Left renal cortex interstitium (tissue), 4 donors: ENCODE data around the gene PPM1M. TPM values are rescaled to one million over a fixed set of nuclear protein-coding genes. Genes with fewer than 3 reads are reported as not detected.

Experiments
- DNase-seq, 4 donors: peaks; one replicate each; pipeline ENCODE4 v3.0.0-alpha.2; 2013; ENCODE audit warnings: low read depth in 4 of 4, low spot score in 2 of 4, missing footprints in 1 of 4
- polyA plus RNA-seq, 4 donors: library from polyadenylated mRNA; unstranded; fragments of 120-200 nt; gene quantifications; one replicate each; pipeline ENCODE4 v1.2.1, GENCODE V29; 2013; ENCODE audit not compliant: insufficient read length in 4 of 4

The PPM1M gene
- polyA plus RNA-seq, 4 donors = 19.3 to 22.3 (median 20.0) TPM

GRCh38 chr3:52292247-52293065 is 46.9 kb downstream of the PPM1M start:
- no peak for DNase-seq

GRCh38 chr3:52293491-52294319 is 48.1 kb downstream of the PPM1M start:
- DNase-seq = no peak

- DNase-seq = no peak
Measured at GRCh38 chr3:52294320-52295150, 49.0 kb downstream of the PPM1M start.

GRCh38 chr3:52295671-52296208 is 50.2 kb downstream of the PPM1M start:
- no peak for DNase-seq

GRCh38 chr3:52297242-52298148 is 51.9 kb downstream of the PPM1M start:
- DNase-seq = no peak

- no peak for DNase-seq
Measured at GRCh38 chr3:52298149-52299098, 52.9 kb downstream of the PPM1M start.

- DNase-seq = no peak
Measured at GRCh38 chr3:52299247-52299878, 53.8 kb downstream of the PPM1M start.

Other genes starting within 250 kb of the PPM1M start
- gene RPL29, start 249.9 kb upstream of the PPM1M start, polyA plus RNA-seq = 1,000 to 10,000 TPM; 1,583 to 1,933 (median 1,778) TPM
- 10 to 100 TPM; 14.6 to 21.5 (median 18.2) TPM for gene DUSP7, start 189.2 kb upstream of the PPM1M start, polyA plus RNA-seq
- 1 to 10 TPM; 7.5 to 8.4 (median 7.9) TPM for gene POC1A, start 91.3 kb upstream of the PPM1M start, polyA plus RNA-seq
- 10 to 100 TPM; 44.4 to 48.8 (median 47.9) TPM for gene ALAS1, start 47.6 kb upstream of the PPM1M start, polyA plus RNA-seq
- under 1 TPM; 0.17 to 0.33 (median 0.18) TPM for gene TLR9, start 20.1 kb upstream of the PPM1M start, polyA plus RNA-seq
- gene TWF2, start 6.6 kb upstream of the PPM1M start, polyA plus RNA-seq = 10 to 100 TPM; 25.9 to 40.3 (median 32.0) TPM
- 100 to 1,000 TPM in 2 of 4 donors, 10 to 100 TPM in 2; 91.4 to 111 (median 101) TPM for gene WDR82, start 32.9 kb downstream of the PPM1M start, polyA plus RNA-seq
- 10 to 100 TPM; 26.5 to 45.0 (median 38.3) TPM for gene GLYCTK, start 42.1 kb downstream of the PPM1M start, polyA plus RNA-seq
- 10 to 100 TPM in 2 of 4 donors, 1 to 10 TPM in 2; 5.9 to 14.9 (median 10.7) TPM for gene DNAH1, start 70.6 kb downstream of the PPM1M start, polyA plus RNA-seq
- 10 to 100 TPM; 81.2 to 96.7 (median 89.3) TPM for gene BAP1, start 164.2 kb downstream of the PPM1M start, polyA plus RNA-seq
- 10 to 100 TPM in 2 of 4 donors, 1 to 10 TPM in 2; 7.1 to 12.8 (median 10.1) TPM for gene PHF7, start 164.9 kb downstream of the PPM1M start, polyA plus RNA-seq
- 10 to 100 TPM; 28.5 to 35.3 (median 30.1) TPM for gene SEMA3G, start 199.3 kb downstream of the PPM1M start, polyA plus RNA-seq
- gene TNNC1, start 208.3 kb downstream of the PPM1M start, polyA plus RNA-seq = 1 to 10 TPM; 4.8 to 8.1 (median 7.6) TPM
- 100 to 1,000 TPM in 2 of 4 donors, 10 to 100 TPM in 2; 85.4 to 152 (median 117) TPM for gene NISCH, start 209.8 kb downstream of the PPM1M start, polyA plus RNA-seq
- 10 to 100 TPM; 31.2 to 44.5 (median 36.5) TPM for gene STAB1, start 249.6 kb downstream of the PPM1M start, polyA plus RNA-seq